HL-60 (cell line): ENCODE data around the gene ANKRD36B.
"Not testable (repeated sequence)": the region's sequence is repeated elsewhere in the genome, so short reads cannot be mapped to it uniquely, and the experiment has no call there.

Experiments
- POLR2AphosphoS5 ChIP-seq: IDR thresholded peaks from 2 replicates; pipeline ENCODE4 v1.6.1; 2012; ENCODE audit warnings: low read depth
- SPI1 ChIP-seq: IDR thresholded peaks from 2 replicates; pipeline ENCODE4 v1.6.1; 2012; ENCODE audit warnings: low read depth, mild to moderate bottlenecking, borderline replicate concordance
- TF ChIP-seq, protein P1 (sequence below): IDR thresholded peaks from one replicate; pipeline ENCODE4 v1.5.1; 2011; ENCODE audit warnings: low read length, control low read depth, inconsistent platforms; ENCODE audit not compliant: insufficient read depth
- TF ChIP-seq, protein P2 (sequence below): IDR thresholded peaks from 2 replicates; pipeline ENCODE4 v1.6.1; 2012; ENCODE audit warnings: low read depth; ENCODE audit not compliant: insufficient replicate concordance

DNA sequence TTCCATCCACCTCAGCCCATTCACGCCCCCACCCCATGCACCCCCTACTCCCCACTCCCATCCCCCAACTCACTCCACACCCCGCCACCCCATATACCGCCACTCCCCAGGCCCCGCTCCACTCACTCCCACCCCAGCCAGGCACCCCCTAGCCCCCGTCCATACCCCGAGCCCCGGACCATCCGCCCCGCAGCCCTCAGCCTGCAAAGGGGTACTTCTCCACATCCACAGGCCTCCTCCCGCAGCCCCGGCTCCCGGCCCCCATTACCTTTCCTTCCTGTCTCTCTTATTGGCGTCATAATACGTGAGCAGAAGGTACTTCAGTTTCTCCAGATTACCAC is 450 bp downstream of the ANKRD36B start:
- TF ChIP-seq, protein P1, sequence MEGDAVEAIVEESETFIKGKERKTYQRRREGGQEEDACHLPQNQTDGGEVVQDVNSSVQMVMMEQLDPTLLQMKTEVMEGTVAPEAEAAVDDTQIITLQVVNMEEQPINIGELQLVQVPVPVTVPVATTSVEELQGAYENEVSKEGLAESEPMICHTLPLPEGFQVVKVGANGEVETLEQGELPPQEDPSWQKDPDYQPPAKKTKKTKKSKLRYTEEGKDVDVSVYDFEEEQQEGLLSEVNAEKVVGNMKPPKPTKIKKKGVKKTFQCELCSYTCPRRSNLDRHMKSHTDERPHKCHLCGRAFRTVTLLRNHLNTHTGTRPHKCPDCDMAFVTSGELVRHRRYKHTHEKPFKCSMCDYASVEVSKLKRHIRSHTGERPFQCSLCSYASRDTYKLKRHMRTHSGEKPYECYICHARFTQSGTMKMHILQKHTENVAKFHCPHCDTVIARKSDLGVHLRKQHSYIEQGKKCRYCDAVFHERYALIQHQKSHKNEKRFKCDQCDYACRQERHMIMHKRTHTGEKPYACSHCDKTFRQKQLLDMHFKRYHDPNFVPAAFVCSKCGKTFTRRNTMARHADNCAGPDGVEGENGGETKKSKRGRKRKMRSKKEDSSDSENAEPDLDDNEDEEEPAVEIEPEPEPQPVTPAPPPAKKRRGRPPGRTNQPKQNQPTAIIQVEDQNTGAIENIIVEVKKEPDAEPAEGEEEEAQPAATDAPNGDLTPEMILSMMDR, result not testable (repeated sequence)
- not testable (repeated sequence) for TF ChIP-seq POLR2AphosphoS5, SPI1
- TF ChIP-seq, protein P2, sequence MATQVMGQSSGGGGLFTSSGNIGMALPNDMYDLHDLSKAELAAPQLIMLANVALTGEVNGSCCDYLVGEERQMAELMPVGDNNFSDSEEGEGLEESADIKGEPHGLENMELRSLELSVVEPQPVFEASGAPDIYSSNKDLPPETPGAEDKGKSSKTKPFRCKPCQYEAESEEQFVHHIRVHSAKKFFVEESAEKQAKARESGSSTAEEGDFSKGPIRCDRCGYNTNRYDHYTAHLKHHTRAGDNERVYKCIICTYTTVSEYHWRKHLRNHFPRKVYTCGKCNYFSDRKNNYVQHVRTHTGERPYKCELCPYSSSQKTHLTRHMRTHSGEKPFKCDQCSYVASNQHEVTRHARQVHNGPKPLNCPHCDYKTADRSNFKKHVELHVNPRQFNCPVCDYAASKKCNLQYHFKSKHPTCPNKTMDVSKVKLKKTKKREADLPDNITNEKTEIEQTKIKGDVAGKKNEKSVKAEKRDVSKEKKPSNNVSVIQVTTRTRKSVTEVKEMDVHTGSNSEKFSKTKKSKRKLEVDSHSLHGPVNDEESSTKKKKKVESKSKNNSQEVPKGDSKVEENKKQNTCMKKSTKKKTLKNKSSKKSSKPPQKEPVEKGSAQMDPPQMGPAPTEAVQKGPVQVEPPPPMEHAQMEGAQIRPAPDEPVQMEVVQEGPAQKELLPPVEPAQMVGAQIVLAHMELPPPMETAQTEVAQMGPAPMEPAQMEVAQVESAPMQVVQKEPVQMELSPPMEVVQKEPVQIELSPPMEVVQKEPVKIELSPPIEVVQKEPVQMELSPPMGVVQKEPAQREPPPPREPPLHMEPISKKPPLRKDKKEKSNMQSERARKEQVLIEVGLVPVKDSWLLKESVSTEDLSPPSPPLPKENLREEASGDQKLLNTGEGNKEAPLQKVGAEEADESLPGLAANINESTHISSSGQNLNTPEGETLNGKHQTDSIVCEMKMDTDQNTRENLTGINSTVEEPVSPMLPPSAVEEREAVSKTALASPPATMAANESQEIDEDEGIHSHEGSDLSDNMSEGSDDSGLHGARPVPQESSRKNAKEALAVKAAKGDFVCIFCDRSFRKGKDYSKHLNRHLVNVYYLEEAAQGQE, result not testable (repeated sequence)
